Caco-2 (cell line): ENCODE measurements around the gene LONP2. TPM values are rescaled to one million over a fixed set of nuclear protein-coding genes. Genes with fewer than 3 reads are reported as not detected.

Experiments
- BruUV-seq: library from RNA; stranded (reverse); fragments of 400-500 nt; replicated peaks from 2 replicates; lab custom pipeline; 2021; lab: Mats Ljungman, UMichigan
- CTCF ChIA-PET: fragments of 300-600 bp; sonication (Branson Sonifier 250); formaldehyde crosslinking; loops from one replicate; lab custom pipeline; 2022; ENCODE audit warnings: antibody characterized with exemption; lab: Charles Lee
- POLR2A ChIA-PET: fragments of 300-600 bp; sonication (Branson Sonifier 250); formaldehyde crosslinking; loops from one replicate; lab custom pipeline; 2022; ENCODE audit warnings: antibody characterized with exemption; lab: Charles Lee
- DNase-seq, 2 experiments: peaks; one replicate each; pipeline versions ENCODE4 v3.0.0 to v3.0.0-alpha.2; 2020 to 2022
- H3K27me3 ChIP-seq: replicated peaks from 2 replicates; pipeline ENCODE4 v1.6.0; 2011; ENCODE audit warnings: low read length; ENCODE audit not compliant: control insufficient read depth, insufficient read depth
- H3K36me3 ChIP-seq: 2 replicates; pipeline ENCODE4 v1.5.1; 2011; ENCODE audit warnings: low read length; ENCODE audit not compliant: control insufficient read depth, insufficient read depth
- H3K4me1 ChIP-seq: fragments of 250-450 bp; sonication (Bioruptor Pico); 2 replicates; pipeline ENCODE4 v1.5.1; 2020; ENCODE audit warnings: mild to moderate bottlenecking
- H3K4me3 ChIP-seq: 2 replicates; pipeline ENCODE4 v1.5.1; 2011; ENCODE audit warnings: low read depth, mild to moderate bottlenecking, control low read depth, low read length
- H3K9me3 ChIP-seq: fragments of 250-450 bp; sonication (Bioruptor Pico); 2 replicates; pipeline ENCODE4 v1.5.1; 2020; ENCODE audit warnings: mild to moderate bottlenecking, moderate library complexity
- H3K27ac Mint-ChIP-seq: one replicate; pipeline ENCODE4 v1.8.0; 2022; ENCODE audit warnings: mixed read lengths; ENCODE audit not compliant: unreplicated experiment
- H3K27me3 Mint-ChIP-seq: one replicate; pipeline ENCODE4 v1.8.0; 2022; ENCODE audit warnings: mixed read lengths; ENCODE audit not compliant: insufficient read depth, unreplicated experiment
- H3K36me3 Mint-ChIP-seq: one replicate; pipeline ENCODE4 v1.8.0; 2022; ENCODE audit warnings: mild to moderate bottlenecking, mixed read lengths; ENCODE audit not compliant: insufficient read depth, unreplicated experiment
- H3K4me1 Mint-ChIP-seq: one replicate; pipeline ENCODE4 v1.8.0; 2022; ENCODE audit warnings: low read depth, mixed read lengths; ENCODE audit not compliant: unreplicated experiment
- H3K4me3 Mint-ChIP-seq: one replicate; pipeline ENCODE4 v1.8.0; 2022; ENCODE audit warnings: mild to moderate bottlenecking, moderate library complexity, mixed read lengths; ENCODE audit not compliant: unreplicated experiment
- H3K9me3 Mint-ChIP-seq: one replicate; pipeline ENCODE4 v1.8.0; 2022; ENCODE audit warnings: mixed read lengths; ENCODE audit not compliant: unreplicated experiment
- intact Hi-C: fragments of 100-400 bp; cut with micrococcal nuclease; formaldehyde crosslinking; loops from one replicate; pipeline ENCODE4 v1.10.0; 2022; ENCODE audit not compliant: unreplicated experiment
- total RNA-seq: library from RNA; stranded (reverse); gene quantifications from 2 replicates; pipeline ENCODE4 v1.2.3, GENCODE V29; 2022
- TF ChIP-seq, protein P1 (sequence below), 2 experiments: fragments of 200-600 bp in 1 of 2; IDR thresholded peaks; 1 replicate in 1 of 2; 2 replicates in 1 of 2; pipeline versions ENCODE4 v1.5.1 to v1.8.0; 2011 to 2022; ENCODE audit warnings: antibody characterized with exemption in 1 of 2, control low read depth in 1 of 2, inconsistent platforms in 1 of 2, low read depth in 1 of 2, low read length in 1 of 2, mild to moderate bottlenecking in 1 of 2, moderate library complexity in 1 of 2; ENCODE audit not compliant: insufficient read depth in 1 of 2, severe bottlenecking in 1 of 2, unreplicated experiment in 1 of 2

LONP2 gene
- total RNA-seq, 1 experiment from 2014 or later = 32.1 TPM

DNA sequence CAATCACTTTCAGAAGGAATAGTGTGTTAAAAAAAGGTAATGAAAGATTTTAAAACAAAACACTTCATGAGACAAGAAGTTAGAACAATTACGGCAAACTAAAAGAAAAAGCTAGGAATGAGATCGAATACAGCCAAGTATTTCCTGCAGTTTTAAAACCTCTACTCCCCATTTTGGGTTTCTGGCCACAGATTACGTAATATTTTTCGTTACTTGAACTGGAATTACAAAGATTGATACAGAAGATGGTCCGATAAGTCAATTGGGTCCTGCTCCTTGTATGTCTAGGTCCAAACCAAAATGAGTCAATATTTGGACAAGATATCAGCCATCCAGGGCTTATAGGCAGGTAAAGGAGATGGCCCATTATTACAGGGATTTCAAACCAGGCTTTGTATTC, 88.9 kb downstream of the LONP2 start:
- H3K36me3 Mint-ChIP-seq = peaks cover 21% of the 10 kb centered on the region

DNA sequence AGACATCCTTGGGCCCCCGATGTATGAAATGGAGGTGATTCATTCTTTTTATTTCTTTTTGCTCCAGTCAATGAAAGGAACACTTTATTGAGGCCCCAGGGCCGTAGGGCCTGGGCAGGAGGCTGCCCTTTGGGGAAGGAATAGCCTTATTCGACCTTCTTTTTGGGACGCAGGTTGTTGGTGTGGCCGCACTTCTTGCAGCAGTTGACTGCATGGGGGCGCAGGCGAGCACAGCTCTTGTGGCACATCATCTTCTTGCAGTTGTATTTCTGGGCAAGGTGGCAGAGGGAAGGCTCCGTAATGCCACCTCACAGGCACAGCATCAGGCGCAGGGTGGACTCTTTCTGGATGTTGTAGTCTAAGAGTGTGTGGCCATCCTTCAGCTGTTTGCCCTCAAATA, 90.2 kb downstream of the LONP2 start:
- TF ChIP-seq, protein P1, sequence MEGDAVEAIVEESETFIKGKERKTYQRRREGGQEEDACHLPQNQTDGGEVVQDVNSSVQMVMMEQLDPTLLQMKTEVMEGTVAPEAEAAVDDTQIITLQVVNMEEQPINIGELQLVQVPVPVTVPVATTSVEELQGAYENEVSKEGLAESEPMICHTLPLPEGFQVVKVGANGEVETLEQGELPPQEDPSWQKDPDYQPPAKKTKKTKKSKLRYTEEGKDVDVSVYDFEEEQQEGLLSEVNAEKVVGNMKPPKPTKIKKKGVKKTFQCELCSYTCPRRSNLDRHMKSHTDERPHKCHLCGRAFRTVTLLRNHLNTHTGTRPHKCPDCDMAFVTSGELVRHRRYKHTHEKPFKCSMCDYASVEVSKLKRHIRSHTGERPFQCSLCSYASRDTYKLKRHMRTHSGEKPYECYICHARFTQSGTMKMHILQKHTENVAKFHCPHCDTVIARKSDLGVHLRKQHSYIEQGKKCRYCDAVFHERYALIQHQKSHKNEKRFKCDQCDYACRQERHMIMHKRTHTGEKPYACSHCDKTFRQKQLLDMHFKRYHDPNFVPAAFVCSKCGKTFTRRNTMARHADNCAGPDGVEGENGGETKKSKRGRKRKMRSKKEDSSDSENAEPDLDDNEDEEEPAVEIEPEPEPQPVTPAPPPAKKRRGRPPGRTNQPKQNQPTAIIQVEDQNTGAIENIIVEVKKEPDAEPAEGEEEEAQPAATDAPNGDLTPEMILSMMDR (IDR thresholded peaks at IDR 0.05; ENCODE audit: insufficient read depth in 1 of 2, low read depth in 1 of 2, low read length in 1 of 2, severe bottlenecking in 1 of 2, unreplicated experiment in 1 of 2) = peak in 1 of 2 experiments; percentile 1
- H3K27me3 ChIP-seq = no peaks in the 10 kb centered on the region
- Mint-ChIP-seq H3K9me3 (no peaks in the 10 kb centered on the region), H3K27ac (no peak overlapping the region), H3K27me3 (no peaks in the 10 kb centered on the region), H3K36me3 (peaks cover 21% of the 10 kb centered on the region), H3K4me1 (no peaks in the 10 kb centered on the region), H3K4me3 (no peak overlapping the region)
- no peaks in the 10 kb centered on the region for H3K9me3 ChIP-seq
- CTCF ChIA-PET = no interaction called here
- H3K4me3 ChIP-seq = no peak overlapping the region
- no TSS peak for BruUV-seq
- H3K4me1 ChIP-seq = peaks cover 8% of the 10 kb centered on the region; the same call in 1 of the 2 replicates
- H3K36me3 ChIP-seq = peaks cover 2% of the 10 kb centered on the region; the same call in 1 of the 2 replicates
- POLR2A ChIA-PET = no interaction called here
- intact Hi-C loops = no loop called here
- DNase-seq = no peak

More for the DNA sequence above, 88.9 kb downstream of the LONP2 start:
- Mint-ChIP-seq H3K27me3 (no peaks in the 10 kb centered on the region), H3K4me3 (no peak overlapping the region), H3K9me3 (no peaks in the 10 kb centered on the region), H3K27ac (no peak overlapping the region), H3K4me1 (no peaks in the 10 kb centered on the region)
- no peak overlapping the region for H3K4me3 ChIP-seq
- POLR2A ChIA-PET = no interaction called here
- peaks cover 8% of the 10 kb centered on the region; the same call in 1 of the 2 replicates for H3K4me1 ChIP-seq
- TF ChIP-seq, protein P1 (IDR thresholded peaks at IDR 0.05; ENCODE audit: insufficient read depth in 1 of 2, low read depth in 1 of 2, low read length in 1 of 2, severe bottlenecking in 1 of 2, unreplicated experiment in 1 of 2) = no peak
- no TSS peak for BruUV-seq
- peaks cover 2% of the 10 kb centered on the region; the same call in 1 of the 2 replicates for H3K36me3 ChIP-seq
- CTCF ChIA-PET = no interaction called here
- intact Hi-C loops = no loop called here
- no peak for DNase-seq
- no peaks in the 10 kb centered on the region for H3K27me3 ChIP-seq
- no peaks in the 10 kb centered on the region for H3K9me3 ChIP-seq

DNA sequence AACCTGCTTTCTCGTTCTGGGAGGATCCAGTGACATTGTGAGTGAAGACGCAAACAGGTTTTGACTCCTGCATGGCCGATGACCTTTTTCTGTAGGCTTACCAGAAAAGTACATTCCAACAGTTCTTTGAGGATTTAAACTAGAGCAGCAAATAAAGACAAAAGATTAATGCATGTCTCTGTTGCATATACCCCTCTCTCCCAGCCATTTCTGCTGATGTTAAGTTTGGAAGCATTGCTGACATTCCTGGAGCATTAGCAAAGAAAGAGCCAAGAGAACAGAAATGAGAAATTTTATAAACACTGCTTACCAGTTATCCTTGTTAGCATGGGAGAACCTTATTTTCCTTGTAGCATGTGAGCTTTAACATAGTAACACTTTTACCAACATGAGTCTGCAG, 91.9 kb downstream of the LONP2 start:
- no peak overlapping the region for H3K4me3 Mint-ChIP-seq
- TF ChIP-seq, protein P1 (IDR thresholded peaks at IDR 0.05; ENCODE audit: insufficient read depth in 1 of 2, low read depth in 1 of 2, low read length in 1 of 2, severe bottlenecking in 1 of 2, unreplicated experiment in 1 of 2) = no peak
- no TSS peak for BruUV-seq
- Histone ChIP-seq H3K36me3 (peaks cover 2% of the 10 kb centered on the region; the same call in 1 of the 2 replicates), H3K27me3 (no peaks in the 10 kb centered on the region), H3K4me3 (no peak overlapping the region), H3K9me3 (no peaks in the 10 kb centered on the region), H3K4me1 (peaks cover 8% of the 10 kb centered on the region; the same call in 1 of the 2 replicates)
- peaks cover 28% of the 10 kb centered on the region for H3K36me3 Mint-ChIP-seq
- POLR2A ChIA-PET = no interaction called here
- H3K4me1 Mint-ChIP-seq = no peaks in the 10 kb centered on the region
- no peaks in the 10 kb centered on the region for H3K9me3 Mint-ChIP-seq
- H3K27me3 Mint-ChIP-seq = no peaks in the 10 kb centered on the region
- CTCF ChIA-PET = no interaction called here
- DNase-seq = peak in 1 of 2 experiments; percentile 26
- intact Hi-C loops = no loop called here
- H3K27ac Mint-ChIP-seq = peak overlapping the region; percentile 82
